ENCODE data around the gene MAGEB16. TPM values are rescaled to one million over a fixed set of nuclear protein-coding genes. Genes with fewer than 3 reads are reported as not detected.

MAGEB16 gene
- total RNA-seq (1 to 10 TPM; 2.8 to 7.2 TPM), polyA plus RNA-seq (ENCODE audit: insufficient read depth, low read depth, low replicate concordance) (9.6 TPM)
- long read RNA-seq, donor 1, partial matches to known transcripts = 0 of 3 reads
- long read RNA-seq, donor 1, other reads (novel, unspliced or antisense) = 0 of 3 reads
- long read RNA-seq, donor 2 = 0 reads

DNA sequence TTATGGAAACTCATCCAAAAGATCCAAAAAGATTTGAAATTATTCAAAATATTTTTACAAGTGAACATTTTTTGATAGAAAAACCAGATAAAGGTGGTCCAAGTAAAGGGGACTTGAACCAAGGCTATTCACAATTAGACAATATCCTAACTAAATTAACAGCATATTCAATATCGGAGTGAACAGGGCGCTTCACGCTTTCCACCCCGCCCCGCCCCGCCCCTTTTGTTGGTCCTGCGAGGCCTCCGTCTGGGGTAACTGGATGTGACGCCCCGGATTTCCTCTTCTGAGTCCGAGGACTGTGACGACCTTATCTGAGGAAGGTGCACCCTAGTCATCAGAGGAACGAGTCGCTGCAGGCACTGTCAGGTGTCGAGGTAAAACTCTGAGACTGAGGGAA, at the start of gene MAGEB16:
TSS of gene MAGEB16 (plus strand) at position 301 of the 400 bp plus-strand sequence. CDS start 3,855 bp downstream, outside the sequence.
- intact Hi-C loops (cut with DNase I; ENCODE audit: low total_unique reads) = no loop called here
- Histone ChIP-seq H3K4me3 (peak within 1 kb of the TSS; percentile 4 to 17), H3K4me1 (no peaks in the 10 kb centered on the region), H3K27ac (no peak within 1 kb of the TSS), H3K27me3 (no peaks in the 10 kb centered on the region), H3K36me3 (ENCODE audit: low read depth, missing control alignments) (no peaks in the 10 kb centered on the region), H3K9me3 (no peaks in the 10 kb centered on the region)
- WGBS, 2 donors = 40 to 91% methylated on average over 3 to 15 of the region's 15 CpGs
- no peak for TF ChIP-seq POLR2A (IDR thresholded peaks at IDR 0.05)
- TF ChIP-seq, protein P1, sequence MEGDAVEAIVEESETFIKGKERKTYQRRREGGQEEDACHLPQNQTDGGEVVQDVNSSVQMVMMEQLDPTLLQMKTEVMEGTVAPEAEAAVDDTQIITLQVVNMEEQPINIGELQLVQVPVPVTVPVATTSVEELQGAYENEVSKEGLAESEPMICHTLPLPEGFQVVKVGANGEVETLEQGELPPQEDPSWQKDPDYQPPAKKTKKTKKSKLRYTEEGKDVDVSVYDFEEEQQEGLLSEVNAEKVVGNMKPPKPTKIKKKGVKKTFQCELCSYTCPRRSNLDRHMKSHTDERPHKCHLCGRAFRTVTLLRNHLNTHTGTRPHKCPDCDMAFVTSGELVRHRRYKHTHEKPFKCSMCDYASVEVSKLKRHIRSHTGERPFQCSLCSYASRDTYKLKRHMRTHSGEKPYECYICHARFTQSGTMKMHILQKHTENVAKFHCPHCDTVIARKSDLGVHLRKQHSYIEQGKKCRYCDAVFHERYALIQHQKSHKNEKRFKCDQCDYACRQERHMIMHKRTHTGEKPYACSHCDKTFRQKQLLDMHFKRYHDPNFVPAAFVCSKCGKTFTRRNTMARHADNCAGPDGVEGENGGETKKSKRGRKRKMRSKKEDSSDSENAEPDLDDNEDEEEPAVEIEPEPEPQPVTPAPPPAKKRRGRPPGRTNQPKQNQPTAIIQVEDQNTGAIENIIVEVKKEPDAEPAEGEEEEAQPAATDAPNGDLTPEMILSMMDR (IDR thresholded peaks at IDR 0.05) = no peak
- no peak for DNase-seq

DNA sequence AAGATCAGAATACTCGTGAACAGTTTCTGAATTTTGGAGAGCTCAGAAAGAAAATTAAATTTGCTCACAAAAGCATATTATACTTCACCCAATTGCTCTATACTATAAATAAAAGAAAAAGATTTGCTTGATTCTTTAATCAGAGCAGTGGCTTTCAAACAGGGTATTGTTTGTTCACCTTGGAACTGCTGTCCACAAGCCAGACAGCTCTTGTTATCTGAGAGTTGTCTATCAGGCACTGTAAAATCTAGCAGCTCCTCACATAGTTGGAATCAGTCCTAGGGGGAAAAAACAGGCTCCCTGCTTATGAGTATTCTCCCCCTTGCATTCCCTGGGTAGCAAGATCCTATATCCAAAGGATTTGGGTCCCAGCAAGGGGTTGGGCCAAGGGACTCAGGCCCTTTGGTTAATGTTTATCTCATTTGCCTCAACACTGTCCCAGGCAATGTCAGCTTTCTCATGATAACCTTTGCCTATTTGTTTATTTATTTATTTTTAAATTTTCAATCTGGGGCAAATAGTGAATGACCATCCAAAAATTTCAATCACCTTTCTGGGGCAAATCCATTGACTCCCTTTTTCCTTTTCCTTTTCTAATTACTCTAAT, 24.1 kb upstream of the MAGEB16 start:
- no peak overlapping the region for H3K4me3 ChIP-seq
- no peaks in the 10 kb centered on the region for H3K36me3 ChIP-seq (ENCODE audit: low read depth, missing control alignments)
- no peak for DNase-seq
- H3K27me3 ChIP-seq = no peaks in the 10 kb centered on the region
- intact Hi-C loops (cut with DNase I; ENCODE audit: low total_unique reads) = no loop called here
- no peak overlapping the region for H3K27ac ChIP-seq
- TF ChIP-seq, protein P1 (IDR thresholded peaks at IDR 0.05) = no peak
- no peak for TF ChIP-seq POLR2A (IDR thresholded peaks at IDR 0.05)
- no peaks in the 10 kb centered on the region for H3K4me1 ChIP-seq
- no peaks in the 10 kb centered on the region for H3K9me3 ChIP-seq
- 71 to 73% methylated on average over 1 of the region's 1 CpG for WGBS, 2 donors

DNA sequence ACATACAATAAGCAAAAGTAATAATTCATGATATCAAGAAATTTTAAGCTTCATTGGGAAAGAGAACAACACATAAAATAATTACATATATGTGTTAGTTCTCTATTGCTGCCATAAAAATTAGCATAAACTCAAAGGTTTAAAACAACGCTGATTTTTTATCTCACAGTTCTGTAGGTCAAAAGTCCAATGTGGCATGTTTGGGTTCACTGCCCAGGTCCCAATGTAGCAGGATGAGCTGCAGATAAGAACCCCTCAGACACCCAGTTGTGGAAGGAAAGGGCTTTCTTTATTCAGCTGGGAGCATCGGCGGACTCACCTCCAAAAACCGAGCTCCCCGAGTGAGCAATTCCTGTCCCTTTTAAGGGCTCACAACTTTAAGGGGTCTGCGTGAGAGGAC, 13.1 kb upstream of the MAGEB16 start:
- intact Hi-C loops (cut with DNase I; ENCODE audit: low total_unique reads) = no loop called here
- H3K4me3 ChIP-seq = no peak overlapping the region
- H3K4me1 ChIP-seq = no peaks in the 10 kb centered on the region
- H3K9me3 ChIP-seq = no peaks in the 10 kb centered on the region
- H3K27me3 ChIP-seq = no peaks in the 10 kb centered on the region
- no peak for TF ChIP-seq POLR2A (IDR thresholded peaks at IDR 0.05)
- TF ChIP-seq, protein P1 (IDR thresholded peaks at IDR 0.05) = no peak
- DNase-seq = no peak
- H3K36me3 ChIP-seq (ENCODE audit: low read depth, missing control alignments) = no peaks in the 10 kb centered on the region
- WGBS, 2 donors = 64 to 80% methylated on average over 1 of the region's 6 CpGs
- H3K27ac ChIP-seq = no peak overlapping the region

DNA sequence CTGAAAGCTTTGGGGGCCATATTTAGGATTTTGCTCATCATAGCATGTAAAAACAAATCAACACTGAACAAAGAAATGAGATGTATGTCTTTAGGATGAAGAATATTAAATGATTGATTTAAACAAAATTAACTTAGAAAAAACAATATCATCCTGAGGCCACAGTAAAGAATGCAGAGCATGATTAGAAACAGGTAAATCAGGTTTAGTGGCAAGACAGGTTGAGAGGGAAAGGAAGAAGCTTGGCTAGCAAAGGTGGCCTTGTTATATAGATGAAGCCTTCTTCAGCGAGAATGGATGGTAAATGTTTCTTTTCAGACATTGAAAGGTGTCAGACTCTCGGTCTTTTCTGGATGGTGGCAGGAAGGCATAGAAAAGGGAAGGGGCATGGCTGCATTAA, 11.9 kb upstream of the MAGEB16 start:
- Histone ChIP-seq H3K36me3 (ENCODE audit: low read depth, missing control alignments) (no peaks in the 10 kb centered on the region), H3K4me1 (no peaks in the 10 kb centered on the region), H3K27me3 (no peaks in the 10 kb centered on the region), H3K4me3 (no peak overlapping the region), H3K27ac (no peak overlapping the region), H3K9me3 (no peaks in the 10 kb centered on the region)
- intact Hi-C loops (cut with DNase I; ENCODE audit: low total_unique reads) = no loop called here
- 76 to 94% methylated on average over 2 of the region's 2 CpGs for WGBS, 2 donors
- no peak for DNase-seq
- TF ChIP-seq, protein P1 (IDR thresholded peaks at IDR 0.05) = no peak
- TF ChIP-seq POLR2A (IDR thresholded peaks at IDR 0.05) = no peak

DNA sequence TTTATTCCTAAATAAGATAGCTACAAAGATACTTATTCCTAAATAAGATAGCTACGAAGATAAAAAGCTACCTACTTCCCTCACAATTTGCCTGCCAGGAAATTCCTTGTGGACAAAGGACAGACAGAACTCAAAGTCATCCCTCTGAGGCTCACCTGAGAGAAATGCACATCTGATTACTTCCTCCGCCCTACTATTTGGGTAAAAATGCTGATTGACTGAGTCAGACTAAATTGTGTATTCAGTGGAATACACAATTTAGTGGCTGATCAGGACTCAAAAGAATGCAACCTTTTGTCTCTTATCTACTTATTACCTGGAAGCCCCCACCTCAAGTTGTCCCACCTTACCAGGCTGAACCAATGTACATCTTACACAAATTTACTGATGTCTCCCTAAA, 10.3 kb upstream of the MAGEB16 start:
- no peak for DNase-seq
- Histone ChIP-seq H3K27ac (no peak overlapping the region), H3K4me3 (no peak overlapping the region), H3K4me1 (no peaks in the 10 kb centered on the region), H3K27me3 (no peaks in the 10 kb centered on the region), H3K9me3 (no peaks in the 10 kb centered on the region), H3K36me3 (ENCODE audit: low read depth, missing control alignments) (no peaks in the 10 kb centered on the region)
- 81 to 90% methylated on average over 2 of the region's 2 CpGs for WGBS, 2 donors
- intact Hi-C loops (cut with DNase I; ENCODE audit: low total_unique reads) = no loop called here
- TF ChIP-seq POLR2A (IDR thresholded peaks at IDR 0.05) = no peak
- TF ChIP-seq, protein P1 (IDR thresholded peaks at IDR 0.05) = no peak

All from testis (tissue), 5 donors.